ENCODE measurements around the gene GEMIN5.

The GEMIN5 gene

GRCh38 chr5:154884424-154884823 lies 53.6 kb downstream of the GEMIN5 start:
- DNase-seq (ENCODE audit: low spot score), result no peak

GRCh38 chr5:154881986-154882385 lies 56.0 kb downstream of the GEMIN5 start:
- no peak for DNase-seq (ENCODE audit: low spot score)

- no peak for DNase-seq (ENCODE audit: low spot score)
These were observed 59.2 kb downstream of the GEMIN5 start for GRCh38 chr5:154878642-154879335.

DNA sequence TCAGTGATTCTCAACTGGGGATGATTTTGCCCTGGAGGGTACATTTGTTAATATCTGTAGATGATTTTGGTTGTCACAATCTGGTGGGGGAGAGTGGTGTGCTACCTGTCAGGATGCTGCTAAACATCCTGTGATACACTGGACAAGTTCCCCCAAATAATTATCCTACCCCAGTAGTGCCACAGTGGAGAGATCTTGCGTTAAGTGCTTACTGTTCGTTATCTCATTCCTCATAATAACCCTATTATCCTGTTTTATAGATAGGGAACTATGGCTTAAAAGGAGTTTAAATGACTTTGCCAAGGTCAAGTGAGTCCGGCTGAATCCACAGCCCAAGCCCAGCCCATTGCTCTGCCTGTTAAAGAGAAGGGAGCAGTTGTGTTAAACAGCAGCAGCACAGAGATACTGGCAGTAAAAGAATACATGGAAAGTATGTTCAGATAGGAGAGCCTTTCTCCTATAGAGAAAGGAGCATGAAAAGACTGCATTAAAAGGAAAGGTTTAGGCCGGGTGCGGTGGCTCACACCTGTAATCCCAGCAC lies 64.2 kb downstream of the GEMIN5 start:
- DNase-seq (ENCODE audit: low spot score), result no peak

GRCh38 chr5:154871734-154872133 lies 66.3 kb downstream of the GEMIN5 start:
- DNase-seq (ENCODE audit: low spot score), result no peak

DNA sequence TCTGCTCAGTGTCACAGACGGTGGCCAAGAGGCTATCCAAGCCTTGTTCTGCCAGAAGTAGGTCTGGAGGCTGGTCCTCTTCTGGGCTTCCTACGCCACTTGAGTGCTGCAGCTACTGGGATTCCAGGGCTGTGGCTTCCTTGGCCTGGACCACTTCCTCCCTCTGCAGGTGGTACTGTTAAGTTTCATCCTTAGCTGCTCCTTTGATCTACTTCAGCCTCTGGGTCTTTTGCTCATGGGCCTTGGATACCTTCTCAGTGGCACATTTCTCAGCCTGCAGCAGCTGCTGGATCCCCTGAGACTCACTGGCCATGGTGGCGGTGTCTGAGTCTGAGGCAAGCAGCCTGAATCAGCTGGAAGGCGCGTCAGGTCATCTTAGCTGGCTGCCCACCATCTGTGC lies 69.3 kb downstream of the GEMIN5 start:
- no peak for DNase-seq (ENCODE audit: low spot score)

GRCh38 chr5:154866841-154867240 lies 71.2 kb downstream of the GEMIN5 start:
- no peak for DNase-seq (ENCODE audit: low spot score)

DNA sequence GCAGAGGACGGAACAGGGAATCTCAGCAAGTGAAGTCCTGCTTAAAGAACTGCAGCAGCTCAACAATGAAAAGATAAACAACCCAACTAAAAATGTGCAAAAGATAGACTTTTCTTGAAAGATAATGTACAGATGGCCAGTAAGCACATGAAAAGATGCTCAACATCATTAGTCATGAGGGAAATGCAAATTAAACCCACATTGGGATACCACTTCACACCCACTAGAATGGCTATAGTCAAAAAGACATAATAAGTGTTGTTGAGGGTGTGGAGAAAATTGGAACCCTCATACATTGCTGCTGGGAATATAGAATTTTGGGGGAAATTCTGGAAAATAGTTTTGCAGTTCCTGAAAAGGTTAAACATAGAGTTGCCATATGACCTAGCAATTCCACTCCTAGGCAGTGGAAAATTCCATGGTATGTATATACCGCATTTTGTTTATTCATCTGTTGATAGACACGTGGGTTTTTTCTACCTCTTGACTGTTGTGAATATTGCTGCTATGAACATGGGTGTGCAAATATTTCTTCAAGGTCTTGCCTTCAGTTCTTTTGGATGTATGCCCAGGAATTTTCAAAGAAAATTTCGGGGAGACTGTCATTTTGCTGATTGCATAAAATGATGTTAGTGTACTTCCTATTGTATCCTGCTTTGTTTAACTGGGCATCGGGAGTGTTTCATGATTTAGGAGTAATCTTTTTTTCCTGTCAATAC lies 72.4 kb downstream of the GEMIN5 start:
- no peak for DNase-seq (ENCODE audit: low spot score)

- DNase-seq (ENCODE audit: low spot score), result no peak
These were observed 74.5 kb downstream of the GEMIN5 start for GRCh38 chr5:154863291-154864080.

- DNase-seq (ENCODE audit: low spot score), result no peak
These were observed 75.2 kb downstream of the GEMIN5 start for GRCh38 chr5:154862766-154863165.

DNA sequence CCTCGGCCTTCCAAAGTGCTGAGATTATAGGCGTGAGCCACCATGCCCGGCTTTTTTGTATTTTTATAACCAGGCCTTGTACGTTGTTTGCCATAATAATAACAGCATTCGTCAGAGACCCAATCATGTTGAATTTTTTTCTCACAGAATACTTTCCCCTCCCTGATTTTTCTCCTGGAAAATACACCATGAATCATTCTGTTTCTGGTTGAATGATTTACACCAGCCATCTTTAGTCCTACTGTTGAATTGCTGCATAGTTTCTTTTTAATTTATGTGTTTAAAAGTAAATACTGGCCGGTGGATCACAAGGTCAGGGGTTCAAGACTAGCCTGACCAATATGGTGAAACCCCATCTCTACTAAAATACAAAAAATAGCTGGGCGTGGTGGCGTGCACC lies 76.1 kb downstream of the GEMIN5 start:
- DNase-seq (ENCODE audit: low spot score), result no peak

DNA sequence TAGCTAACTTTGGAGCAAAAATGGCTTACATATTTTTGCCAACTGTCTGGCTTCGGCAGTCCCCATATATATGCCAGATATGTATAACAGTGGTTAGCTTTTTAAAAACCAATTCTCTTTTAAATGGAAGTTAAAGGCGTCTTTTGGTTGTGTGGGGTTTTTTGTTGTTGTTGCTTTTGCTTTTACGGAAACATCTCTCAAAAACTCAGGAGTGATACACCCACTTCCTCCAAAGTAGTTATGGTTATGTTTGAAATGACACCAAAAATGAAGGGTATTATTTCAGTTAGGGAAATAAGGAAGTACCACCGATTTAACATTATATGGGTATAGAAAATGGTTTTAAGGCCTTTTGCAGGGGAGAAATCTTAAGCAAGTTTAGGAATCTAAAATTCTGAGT lies 77.2 kb downstream of the GEMIN5 start:
- DNase-seq (ENCODE audit: low spot score), result no peak

GRCh38 chr5:154860123-154860522 lies 77.9 kb downstream of the GEMIN5 start:
- DNase-seq (ENCODE audit: low spot score), result no peak

- DNase-seq (ENCODE audit: low spot score), result peak; percentile 60
These were observed 78.8 kb downstream of the GEMIN5 start for GRCh38 chr5:154858972-154859871.

GRCh38 chr5:154858297-154858971 lies 79.6 kb downstream of the GEMIN5 start, which contains the start of gene CNOT8:
CNOT8 (plus strand) TSS chr5:154858627; CDS start chr5:154863279, 4,652 bp downstream.
- DNase-seq (ENCODE audit: low spot score), result peak; percentile 97

- DNase-seq (ENCODE audit: low spot score), result peak; percentile 95
These were observed 80.3 kb downstream of the GEMIN5 start for GRCh38 chr5:154857530-154858296.

GRCh38 chr5:154851351-154851750 lies 86.7 kb downstream of the GEMIN5 start:
- DNase-seq (ENCODE audit: low spot score), result no peak

DNA sequence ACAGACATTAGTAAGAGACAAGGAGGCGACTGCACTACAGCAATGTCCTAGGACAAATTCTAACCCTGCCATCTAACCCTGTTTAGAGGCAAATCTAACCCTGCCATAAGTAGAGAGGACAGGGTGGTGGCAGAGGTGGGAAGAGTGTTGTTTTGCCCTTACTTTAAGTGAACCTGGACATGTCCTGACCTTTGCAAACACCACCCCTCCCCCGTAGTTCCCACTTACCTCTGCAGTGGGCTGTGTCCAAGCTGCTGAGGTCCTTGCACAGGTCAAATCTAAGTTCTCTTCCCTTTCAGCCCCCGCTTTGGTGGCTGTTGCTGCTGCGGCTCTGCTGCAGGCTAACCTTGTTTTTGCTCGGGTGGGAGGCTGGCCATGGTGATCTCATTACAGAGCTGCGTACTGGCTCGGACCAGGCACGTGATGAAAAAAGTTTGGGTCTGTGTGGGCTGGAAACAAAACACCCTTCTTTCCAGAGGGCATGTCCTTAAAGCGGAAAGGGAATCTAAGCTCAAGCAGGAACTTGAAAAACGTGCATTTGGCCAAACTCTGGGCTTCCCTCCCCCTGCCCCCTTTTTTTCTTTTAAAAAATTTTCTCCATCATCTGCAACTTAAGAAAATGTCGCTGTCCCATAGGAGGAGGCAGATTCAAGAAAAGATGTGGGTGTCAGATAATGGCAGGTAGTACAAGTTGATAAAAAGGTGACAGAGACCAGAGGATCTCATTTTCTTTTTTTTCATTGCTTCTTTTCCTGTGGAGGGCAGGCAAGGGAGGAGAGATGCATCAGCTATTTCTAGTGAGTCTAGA lies 87.6 kb downstream of the GEMIN5 start, which contains the start of gene FAXDC2:
Gene FAXDC2, minus strand, starts transcription at position 349 of the 808 bp plus-strand sequence. CDS start 12,425 bp downstream, outside the sequence.
- DNase-seq (ENCODE audit: low spot score), result peak; percentile 92

DNA sequence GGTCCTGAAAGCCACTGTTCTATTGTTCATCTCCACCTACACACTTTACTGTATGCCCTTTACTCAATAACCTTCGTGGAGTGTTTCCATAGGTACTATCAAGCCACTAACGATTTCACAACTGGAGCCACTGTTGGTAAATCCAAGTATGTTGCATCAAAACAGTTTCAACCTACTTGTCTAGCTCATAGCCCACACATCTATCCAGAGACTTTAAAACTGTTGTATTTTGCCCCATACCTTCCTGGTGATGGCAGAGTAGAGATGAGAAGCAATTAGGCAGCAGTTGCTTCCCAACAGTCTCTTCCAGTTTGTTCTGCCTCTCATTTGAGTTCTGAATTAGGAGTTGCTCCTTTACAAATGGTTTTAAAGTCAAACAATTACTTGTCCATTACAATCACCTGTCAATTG lies 88.2 kb downstream of the GEMIN5 start:
- peak; percentile 72 for DNase-seq (ENCODE audit: low spot score)

All from pons (tissue), 1 donor.